ENCODE data around the gene CEL. TPM values are rescaled to one million over a fixed set of nuclear protein-coding genes. Genes with fewer than 3 reads are reported as not detected.
A peak's percentile ranks its signal among the peaks of the same experiment; 100 is the strongest.
"Not testable (repeated sequence)": the region's sequence is repeated elsewhere in the genome, so short reads cannot be mapped to it uniquely, and the experiment has no call there.

The CEL gene
- total RNA-seq (0.37 TPM), polyA plus RNA-seq (not detected)

DNA sequence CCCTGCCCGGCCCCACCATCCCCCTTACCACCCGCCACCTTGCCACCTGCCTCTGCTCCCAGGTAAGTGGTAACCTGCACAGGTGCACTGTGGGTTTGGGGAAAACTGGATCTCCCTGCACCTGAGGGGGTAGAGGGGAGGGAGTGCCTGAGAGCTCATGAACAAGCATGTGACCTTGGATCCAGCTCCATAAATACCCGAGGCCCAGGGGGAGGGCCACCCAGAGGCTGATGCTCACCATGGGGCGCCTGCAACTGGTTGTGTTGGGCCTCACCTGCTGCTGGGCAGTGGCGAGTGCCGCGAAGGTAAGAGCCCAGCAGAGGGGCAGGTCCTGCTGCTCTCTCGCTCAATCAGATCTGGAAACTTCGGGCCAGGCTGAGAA, at the start of gene CEL:
Gene CEL, plus strand, starts transcription at position 218 of the 382 bp plus-strand sequence. Its CDS starts 22 bp downstream, at position 240.
- H3K4me1 Mint-ChIP-seq = peaks cover 10 to 33% (median 23%) of the 10 kb centered on the region in 4 donors
- not testable (repeated sequence) for H3K4me3 Mint-ChIP-seq

GRCh38 chr9:133014696-133015095, 47.1 kb upstream of the CEL start:
- no peaks in the 10 kb centered on the region for H3K36me3 ChIP-seq (ENCODE audit: control insufficient read depth, insufficient read depth, low read length)

More for the DNA sequence above, at the start of gene CEL:
- H3K27me3 ChIP-seq (ENCODE audit: control insufficient read depth, insufficient read depth, low read length); H3K36me3 Mint-ChIP-seq; H3K9me3 Mint-ChIP-seq; H3K9me3 ChIP-seq (ENCODE audit: control insufficient read depth in 2 of 2, low read length in 2 of 2); H3K27me3 Mint-ChIP-seq; DNase-seq; H3K27ac Mint-ChIP-seq; H3K27ac ChIP-seq (ENCODE audit: insufficient read depth, low read length, poor library complexity, severe bottlenecking); H3K4me3 ChIP-seq (ENCODE audit: low read depth, low read length); H3K36me3 ChIP-seq (ENCODE audit: control insufficient read depth, insufficient read depth, low read length); ATAC-seq (ENCODE audit: low read depth in 2 of 2): not testable (repeated sequence)
- H3K4me1 ChIP-seq (ENCODE audit: control insufficient read depth, insufficient read depth, low read length, poor library complexity, severe bottlenecking) = peaks cover 32% of the 10 kb centered on the region

GRCh38 chr9:133023117-133023890, 38.5 kb upstream of the CEL start:
- Mint-ChIP-seq H3K9me3 (peaks cover 0 to 2% (median 0%) of the 10 kb centered on the region in 7 donors), H3K4me1 (peaks cover 5 to 21% (median 10%) of the 10 kb centered on the region in 4 donors), H3K36me3 (no peaks in the 10 kb centered on the region), H3K27me3 (no peaks in the 10 kb centered on the region), H3K27ac (no peak overlapping the region), H3K4me3 (peak overlapping the region in 1 of 4 donors; percentile 43)
- Histone ChIP-seq H3K9me3 (ENCODE audit: control insufficient read depth in 2 of 2, low read length in 2 of 2) (no peaks in the 10 kb centered on the region), H3K4me3 (ENCODE audit: low read depth, low read length) (no peak overlapping the region), H3K36me3 (ENCODE audit: control insufficient read depth, insufficient read depth, low read length) (no peaks in the 10 kb centered on the region), H3K4me1 (ENCODE audit: control insufficient read depth, insufficient read depth, low read length, poor library complexity, severe bottlenecking) (peaks cover 16% of the 10 kb centered on the region), H3K27me3 (ENCODE audit: control insufficient read depth, insufficient read depth, low read length) (no peaks in the 10 kb centered on the region), H3K27ac (ENCODE audit: insufficient read depth, low read length, poor library complexity, severe bottlenecking) (no peak overlapping the region)
- ATAC-seq (ENCODE audit: low read depth in 2 of 2) (no peak), DNase-seq (peak; percentile 9 to 78 (median 16))

More at GRCh38 chr9:133014696-133015095, 47.1 kb upstream of the CEL start:
- H3K4me1 ChIP-seq (ENCODE audit: control insufficient read depth, insufficient read depth, low read length, poor library complexity, severe bottlenecking) = no peaks in the 10 kb centered on the region
- Mint-ChIP-seq H3K4me3 (no peak overlapping the region), H3K27me3 (peaks cover 32% of the 10 kb centered on the region), H3K27ac (no peak overlapping the region), H3K4me1 (no peaks in the 10 kb centered on the region), H3K36me3 (no peaks in the 10 kb centered on the region), H3K9me3 (peaks cover 0 to 7% (median 2%) of the 10 kb centered on the region in 7 donors)
- no peak for ATAC-seq (ENCODE audit: low read depth in 2 of 2)
- no peak for DNase-seq
- peaks cover 5% of the 10 kb centered on the region for H3K27me3 ChIP-seq (ENCODE audit: control insufficient read depth, insufficient read depth, low read length)
- peaks cover 0 to 2% of the 10 kb centered on the region in 2 experiments for H3K9me3 ChIP-seq (ENCODE audit: control insufficient read depth in 2 of 2, low read length in 2 of 2)
- H3K27ac ChIP-seq (ENCODE audit: insufficient read depth, low read length, poor library complexity, severe bottlenecking) = no peak overlapping the region
- H3K4me3 ChIP-seq (ENCODE audit: low read depth, low read length) = no peak overlapping the region

DNA sequence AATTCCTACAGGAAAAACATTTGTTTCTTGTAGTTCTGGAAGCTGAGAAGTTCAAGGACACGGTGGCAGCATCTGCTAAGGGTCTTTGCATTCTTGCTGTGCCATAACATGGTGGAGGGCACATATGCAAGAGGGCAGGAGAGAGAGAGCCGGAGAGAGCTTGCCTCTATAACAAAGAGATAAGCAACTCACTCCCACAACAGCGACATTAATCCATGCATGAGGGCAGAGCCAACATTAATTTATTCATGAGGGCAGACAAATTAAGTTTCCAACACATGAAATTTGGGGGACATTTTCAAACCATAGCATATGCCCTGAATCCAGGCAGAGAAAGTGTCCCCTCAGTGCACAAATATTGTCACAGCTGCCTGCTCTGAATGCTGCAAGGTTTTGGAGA, 35.4 kb upstream of the CEL start:
- no peak for ATAC-seq (ENCODE audit: low read depth in 2 of 2)
- H3K4me3 Mint-ChIP-seq = peak overlapping the region in 2 of 4 donors; percentile 62 to 81
- Histone ChIP-seq H3K36me3 (ENCODE audit: control insufficient read depth, insufficient read depth, low read length) (no peaks in the 10 kb centered on the region), H3K4me3 (ENCODE audit: low read depth, low read length) (no peak overlapping the region), H3K27ac (ENCODE audit: insufficient read depth, low read length, poor library complexity, severe bottlenecking) (no peak overlapping the region), H3K9me3 (ENCODE audit: control insufficient read depth in 2 of 2, low read length in 2 of 2) (no peaks in the 10 kb centered on the region), H3K4me1 (ENCODE audit: control insufficient read depth, insufficient read depth, low read length, poor library complexity, severe bottlenecking) (peaks cover 27% of the 10 kb centered on the region), H3K27me3 (ENCODE audit: control insufficient read depth, insufficient read depth, low read length) (no peaks in the 10 kb centered on the region)
- H3K36me3 Mint-ChIP-seq = no peaks in the 10 kb centered on the region
- no peak for DNase-seq
- H3K27ac Mint-ChIP-seq = peak overlapping the region in 1 of 3 donors; percentile 9
- H3K27me3 Mint-ChIP-seq = peaks cover 6% of the 10 kb centered on the region
- H3K9me3 Mint-ChIP-seq = peaks cover 0 to 2% (median 0%) of the 10 kb centered on the region in 7 donors
- peaks cover 5 to 48% (median 17%) of the 10 kb centered on the region in 4 donors for H3K4me1 Mint-ChIP-seq

DNA sequence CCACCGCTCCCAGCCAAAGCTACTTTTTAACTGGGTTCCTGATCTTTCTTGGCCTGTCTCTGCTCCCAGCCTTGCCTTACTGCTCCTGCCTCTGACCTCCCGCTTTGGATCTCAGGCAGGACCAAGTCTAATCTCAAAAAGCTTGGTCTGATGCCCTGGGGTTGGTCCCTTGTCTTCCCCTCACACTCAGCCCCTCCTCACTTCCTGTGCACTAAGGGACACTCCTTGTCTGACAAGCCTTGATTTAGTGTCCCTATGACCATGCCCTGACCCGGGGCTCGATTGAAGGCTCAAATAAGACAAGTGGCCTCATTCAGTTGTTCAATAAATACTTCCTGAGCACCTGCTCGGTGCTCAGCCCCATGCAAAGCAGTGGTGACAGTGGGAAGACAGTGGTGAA, 34.6 kb upstream of the CEL start:
- peaks cover 0 to 2% (median 0%) of the 10 kb centered on the region in 7 donors for H3K9me3 Mint-ChIP-seq
- Histone ChIP-seq H3K27me3 (ENCODE audit: control insufficient read depth, insufficient read depth, low read length) (no peaks in the 10 kb centered on the region), H3K4me3 (ENCODE audit: low read depth, low read length) (no peak overlapping the region), H3K9me3 (ENCODE audit: control insufficient read depth in 2 of 2, low read length in 2 of 2) (no peaks in the 10 kb centered on the region), H3K4me1 (ENCODE audit: control insufficient read depth, insufficient read depth, low read length, poor library complexity, severe bottlenecking) (peaks cover 33% of the 10 kb centered on the region), H3K36me3 (ENCODE audit: control insufficient read depth, insufficient read depth, low read length) (no peaks in the 10 kb centered on the region), H3K27ac (ENCODE audit: insufficient read depth, low read length, poor library complexity, severe bottlenecking) (no peak overlapping the region)
- peak overlapping the region in 1 of 3 donors; percentile 56 for H3K27ac Mint-ChIP-seq
- H3K4me3 Mint-ChIP-seq = peak overlapping the region in 1 of 4 donors; percentile 93
- peaks cover 5 to 55% (median 23%) of the 10 kb centered on the region in 4 donors for H3K4me1 Mint-ChIP-seq
- DNase-seq (no peak), ATAC-seq (ENCODE audit: low read depth in 2 of 2) (no peak)
- H3K36me3 Mint-ChIP-seq = no peaks in the 10 kb centered on the region
- H3K27me3 Mint-ChIP-seq = peaks cover 6% of the 10 kb centered on the region

- peaks cover 3% of the 10 kb centered on the region for H3K36me3 Mint-ChIP-seq
- no peaks in the 10 kb centered on the region for H3K27me3 ChIP-seq (ENCODE audit: control insufficient read depth, insufficient read depth, low read length)
- H3K9me3 ChIP-seq (ENCODE audit: control insufficient read depth in 2 of 2, low read length in 2 of 2) = no peaks in the 10 kb centered on the region
- peaks cover 0 to 58% (median 26%) of the 10 kb centered on the region in 4 donors for H3K4me1 Mint-ChIP-seq
- no peak overlapping the region for H3K27ac ChIP-seq (ENCODE audit: insufficient read depth, low read length, poor library complexity, severe bottlenecking)
- peaks cover 27% of the 10 kb centered on the region for H3K4me1 ChIP-seq (ENCODE audit: control insufficient read depth, insufficient read depth, low read length, poor library complexity, severe bottlenecking)
- peaks cover 1% of the 10 kb centered on the region for H3K36me3 ChIP-seq (ENCODE audit: control insufficient read depth, insufficient read depth, low read length)
- H3K27me3 Mint-ChIP-seq = peaks cover 6% of the 10 kb centered on the region
- no peak overlapping the region for H3K4me3 ChIP-seq (ENCODE audit: low read depth, low read length)
- DNase-seq (no peak), ATAC-seq (ENCODE audit: low read depth in 2 of 2) (no peak)
- peak overlapping the region; percentile 35 to 100 (median 78) for H3K4me3 Mint-ChIP-seq
- peak overlapping the region in 1 of 3 donors; percentile 56 for H3K27ac Mint-ChIP-seq
- H3K9me3 Mint-ChIP-seq = no peaks in the 10 kb centered on the region
These were observed 33.6 kb upstream of the CEL start for GRCh38 chr9:133028221-133028620.

DNA sequence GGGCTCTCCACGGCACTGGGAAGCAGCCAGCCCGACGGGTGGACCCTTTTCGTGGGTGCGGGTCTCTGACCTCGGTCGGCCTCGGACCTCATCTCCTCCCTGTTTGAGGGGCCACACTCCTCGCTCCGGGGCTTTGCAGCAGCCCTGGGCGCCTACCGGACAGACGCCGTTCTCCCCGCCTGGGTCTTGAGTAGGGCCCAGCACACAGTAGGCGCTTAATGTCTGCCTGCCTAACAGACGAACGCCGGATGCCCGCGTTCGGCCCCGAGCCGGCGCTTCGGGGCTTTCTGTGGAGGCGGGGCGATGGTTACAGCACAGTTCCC, 31.8 kb upstream of the CEL start:
- Mint-ChIP-seq H3K27ac (peak overlapping the region; percentile 94 to 98 (median 98)), H3K27me3 (peaks cover 6% of the 10 kb centered on the region), H3K36me3 (peaks cover 3% of the 10 kb centered on the region), H3K4me3 (peak overlapping the region; percentile 93 to 100 (median 100)), H3K4me1 (peaks cover 0 to 73% (median 31%) of the 10 kb centered on the region in 4 donors), H3K9me3 (no peaks in the 10 kb centered on the region)
- Histone ChIP-seq H3K36me3 (ENCODE audit: control insufficient read depth, insufficient read depth, low read length) (peaks cover 3% of the 10 kb centered on the region), H3K27me3 (ENCODE audit: control insufficient read depth, insufficient read depth, low read length) (no peaks in the 10 kb centered on the region), H3K27ac (ENCODE audit: insufficient read depth, low read length, poor library complexity, severe bottlenecking) (peak overlapping the region; percentile 90), H3K4me3 (ENCODE audit: low read depth, low read length) (peak overlapping the region; percentile 66), H3K4me1 (ENCODE audit: control insufficient read depth, insufficient read depth, low read length, poor library complexity, severe bottlenecking) (peaks cover 34% of the 10 kb centered on the region), H3K9me3 (ENCODE audit: control insufficient read depth in 2 of 2, low read length in 2 of 2) (no peaks in the 10 kb centered on the region)
- DNase-seq (no peak), ATAC-seq (ENCODE audit: low read depth in 2 of 2) (peak; percentile 1 to 2)

Measured in CD4-positive, CD25-positive, alpha-beta regulatory T cell (primary cell).